ENCODE results near the gene AGTPBP1. TPM values are rescaled to one million over a fixed set of nuclear protein-coding genes. Genes with fewer than 3 reads are reported as not detected.

The AGTPBP1 gene
- total and polyA plus RNA-seq, 9 of the 15 experiments (the other 6 are each of a cell fraction or from before 2014, with no cell fraction given): 1.4 to 7.9 (median 4.6) TPM

DNA sequence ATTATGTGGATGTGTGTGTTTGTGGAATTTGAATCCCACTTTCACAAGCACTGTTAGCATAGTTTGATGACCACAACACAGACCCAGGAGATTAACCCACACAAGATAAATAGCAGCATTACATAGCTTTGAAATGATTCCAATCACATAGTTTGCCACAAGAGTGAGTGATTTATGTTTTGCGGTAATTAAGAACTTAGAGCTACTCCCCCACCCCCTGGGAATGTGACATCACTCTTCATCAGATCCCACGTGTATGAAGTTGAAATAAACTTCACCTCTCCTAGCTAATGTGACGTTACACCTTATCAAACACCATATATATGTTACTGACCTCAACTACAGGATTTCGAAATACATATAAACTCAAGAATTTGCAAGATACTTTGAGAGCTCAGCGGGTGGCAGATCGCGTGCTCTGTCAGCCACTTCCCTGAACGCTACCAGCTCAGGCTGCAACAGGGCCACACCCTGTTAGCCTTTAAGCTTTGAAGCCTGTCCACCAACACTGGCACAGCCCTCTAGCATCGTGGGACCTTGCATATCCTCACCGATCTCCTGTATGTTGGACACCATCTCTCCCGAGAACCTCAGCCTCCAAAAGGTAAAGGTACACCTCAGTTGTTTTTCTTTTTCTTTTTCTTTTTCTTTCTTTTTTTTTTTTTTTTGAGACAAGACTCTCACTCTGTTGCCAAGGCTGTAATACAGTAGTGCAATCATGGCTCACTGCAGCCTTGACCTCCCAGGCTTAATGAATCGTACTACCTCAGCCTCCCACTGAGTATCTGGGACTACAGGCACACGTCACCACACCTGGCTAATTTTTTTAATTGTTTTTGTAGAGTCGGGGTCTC lies 1.7 kb upstream of the AGTPBP1 start (continued):
- TF ChIP-seq TAF7 (tag; IDR thresholded peaks at IDR 0.05) (no peak), SIRT6 (IDR thresholded peaks at IDR 0.05; ENCODE audit: low read depth, low read length) (no peak), TCF7 (IDR thresholded peaks at IDR 0.05; ENCODE audit: borderline replicate concordance) (no peak), KHSRP (IDR thresholded peaks at IDR 0.05) (no peak), NFE2L1 (tag; IDR thresholded peaks at IDR 0.05; ENCODE audit: borderline replicate concordance, low read depth) (no peak), JUND (IDR thresholded peaks at IDR 0.05; ENCODE audit: borderline replicate concordance, low read depth, low read length) (0 out of 2 replicates have a peak, but pooled peaks have one; percentile 41), JUND (tag; IDR thresholded peaks at IDR 0.05; ENCODE audit: borderline replicate concordance, low read depth, low read length) (0 out of 3 replicates have a peak, but pooled peaks have one; percentile 57), SMARCB1 (IDR thresholded peaks at IDR 0.05; ENCODE audit: insufficient read length, low read depth) (no peak)
- TF ChIP-seq, protein P1, sequence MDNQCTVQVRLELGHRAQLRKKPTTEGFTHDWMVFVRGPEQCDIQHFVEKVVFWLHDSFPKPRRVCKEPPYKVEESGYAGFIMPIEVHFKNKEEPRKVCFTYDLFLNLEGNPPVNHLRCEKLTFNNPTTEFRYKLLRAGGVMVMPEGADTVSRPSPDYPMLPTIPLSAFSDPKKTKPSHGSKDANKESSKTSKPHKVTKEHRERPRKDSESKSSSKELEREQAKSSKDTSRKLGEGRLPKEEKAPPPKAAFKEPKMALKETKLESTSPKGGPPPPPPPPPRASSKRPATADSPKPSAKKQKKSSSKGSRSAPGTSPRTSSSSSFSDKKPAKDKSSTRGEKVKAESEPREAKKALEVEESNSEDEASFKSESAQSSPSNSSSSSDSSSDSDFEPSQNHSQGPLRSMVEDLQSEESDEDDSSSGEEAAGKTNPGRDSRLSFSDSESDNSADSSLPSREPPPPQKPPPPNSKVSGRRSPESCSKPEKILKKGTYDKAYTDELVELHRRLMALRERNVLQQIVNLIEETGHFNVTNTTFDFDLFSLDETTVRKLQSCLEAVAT (IDR thresholded peaks at IDR 0.05): peak in 1 of 2 experiments; percentile 60; a peak in 1 of 4 replicates
- TF ChIP-seq, protein P2, sequence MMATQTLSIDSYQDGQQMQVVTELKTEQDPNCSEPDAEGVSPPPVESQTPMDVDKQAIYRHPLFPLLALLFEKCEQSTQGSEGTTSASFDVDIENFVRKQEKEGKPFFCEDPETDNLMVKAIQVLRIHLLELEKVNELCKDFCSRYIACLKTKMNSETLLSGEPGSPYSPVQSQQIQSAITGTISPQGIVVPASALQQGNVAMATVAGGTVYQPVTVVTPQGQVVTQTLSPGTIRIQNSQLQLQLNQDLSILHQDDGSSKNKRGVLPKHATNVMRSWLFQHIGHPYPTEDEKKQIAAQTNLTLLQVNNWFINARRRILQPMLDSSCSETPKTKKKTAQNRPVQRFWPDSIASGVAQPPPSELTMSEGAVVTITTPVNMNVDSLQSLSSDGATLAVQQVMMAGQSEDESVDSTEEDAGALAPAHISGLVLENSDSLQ (IDR thresholded peaks at IDR 0.05): peak; percentile 84
- TF ChIP-seq, protein P3, sequence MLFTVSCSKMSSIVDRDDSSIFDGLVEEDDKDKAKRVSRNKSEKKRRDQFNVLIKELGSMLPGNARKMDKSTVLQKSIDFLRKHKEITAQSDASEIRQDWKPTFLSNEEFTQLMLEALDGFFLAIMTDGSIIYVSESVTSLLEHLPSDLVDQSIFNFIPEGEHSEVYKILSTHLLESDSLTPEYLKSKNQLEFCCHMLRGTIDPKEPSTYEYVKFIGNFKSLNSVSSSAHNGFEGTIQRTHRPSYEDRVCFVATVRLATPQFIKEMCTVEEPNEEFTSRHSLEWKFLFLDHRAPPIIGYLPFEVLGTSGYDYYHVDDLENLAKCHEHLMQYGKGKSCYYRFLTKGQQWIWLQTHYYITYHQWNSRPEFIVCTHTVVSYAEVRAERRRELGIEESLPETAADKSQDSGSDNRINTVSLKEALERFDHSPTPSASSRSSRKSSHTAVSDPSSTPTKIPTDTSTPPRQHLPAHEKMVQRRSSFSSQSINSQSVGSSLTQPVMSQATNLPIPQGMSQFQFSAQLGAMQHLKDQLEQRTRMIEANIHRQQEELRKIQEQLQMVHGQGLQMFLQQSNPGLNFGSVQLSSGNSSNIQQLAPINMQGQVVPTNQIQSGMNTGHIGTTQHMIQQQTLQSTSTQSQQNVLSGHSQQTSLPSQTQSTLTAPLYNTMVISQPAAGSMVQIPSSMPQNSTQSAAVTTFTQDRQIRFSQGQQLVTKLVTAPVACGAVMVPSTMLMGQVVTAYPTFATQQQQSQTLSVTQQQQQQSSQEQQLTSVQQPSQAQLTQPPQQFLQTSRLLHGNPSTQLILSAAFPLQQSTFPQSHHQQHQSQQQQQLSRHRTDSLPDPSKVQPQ (CRISPR knock-in tag; IDR thresholded peaks at IDR 0.05; ENCODE audit: borderline replicate concordance): no peak
- TF ChIP-seq, protein P4, sequence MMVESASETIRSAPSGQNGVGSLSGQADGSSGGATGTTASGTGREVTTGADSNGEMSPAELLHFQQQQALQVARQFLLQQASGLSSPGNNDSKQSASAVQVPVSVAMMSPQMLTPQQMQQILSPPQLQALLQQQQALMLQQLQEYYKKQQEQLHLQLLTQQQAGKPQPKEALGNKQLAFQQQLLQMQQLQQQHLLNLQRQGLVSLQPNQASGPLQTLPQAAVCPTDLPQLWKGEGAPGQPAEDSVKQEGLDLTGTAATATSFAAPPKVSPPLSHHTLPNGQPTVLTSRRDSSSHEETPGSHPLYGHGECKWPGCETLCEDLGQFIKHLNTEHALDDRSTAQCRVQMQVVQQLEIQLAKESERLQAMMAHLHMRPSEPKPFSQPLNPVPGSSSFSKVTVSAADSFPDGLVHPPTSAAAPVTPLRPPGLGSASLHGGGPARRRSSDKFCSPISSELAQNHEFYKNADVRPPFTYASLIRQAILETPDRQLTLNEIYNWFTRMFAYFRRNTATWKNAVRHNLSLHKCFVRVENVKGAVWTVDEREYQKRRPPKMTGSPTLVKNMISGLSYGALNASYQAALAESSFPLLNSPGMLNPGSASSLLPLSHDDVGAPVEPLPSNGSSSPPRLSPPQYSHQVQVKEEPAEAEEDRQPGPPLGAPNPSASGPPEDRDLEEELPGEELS (CRISPR knock-in tag; IDR thresholded peaks at IDR 0.05; ENCODE audit: borderline replicate concordance): no peak
- TF ChIP-seq, protein P5, sequence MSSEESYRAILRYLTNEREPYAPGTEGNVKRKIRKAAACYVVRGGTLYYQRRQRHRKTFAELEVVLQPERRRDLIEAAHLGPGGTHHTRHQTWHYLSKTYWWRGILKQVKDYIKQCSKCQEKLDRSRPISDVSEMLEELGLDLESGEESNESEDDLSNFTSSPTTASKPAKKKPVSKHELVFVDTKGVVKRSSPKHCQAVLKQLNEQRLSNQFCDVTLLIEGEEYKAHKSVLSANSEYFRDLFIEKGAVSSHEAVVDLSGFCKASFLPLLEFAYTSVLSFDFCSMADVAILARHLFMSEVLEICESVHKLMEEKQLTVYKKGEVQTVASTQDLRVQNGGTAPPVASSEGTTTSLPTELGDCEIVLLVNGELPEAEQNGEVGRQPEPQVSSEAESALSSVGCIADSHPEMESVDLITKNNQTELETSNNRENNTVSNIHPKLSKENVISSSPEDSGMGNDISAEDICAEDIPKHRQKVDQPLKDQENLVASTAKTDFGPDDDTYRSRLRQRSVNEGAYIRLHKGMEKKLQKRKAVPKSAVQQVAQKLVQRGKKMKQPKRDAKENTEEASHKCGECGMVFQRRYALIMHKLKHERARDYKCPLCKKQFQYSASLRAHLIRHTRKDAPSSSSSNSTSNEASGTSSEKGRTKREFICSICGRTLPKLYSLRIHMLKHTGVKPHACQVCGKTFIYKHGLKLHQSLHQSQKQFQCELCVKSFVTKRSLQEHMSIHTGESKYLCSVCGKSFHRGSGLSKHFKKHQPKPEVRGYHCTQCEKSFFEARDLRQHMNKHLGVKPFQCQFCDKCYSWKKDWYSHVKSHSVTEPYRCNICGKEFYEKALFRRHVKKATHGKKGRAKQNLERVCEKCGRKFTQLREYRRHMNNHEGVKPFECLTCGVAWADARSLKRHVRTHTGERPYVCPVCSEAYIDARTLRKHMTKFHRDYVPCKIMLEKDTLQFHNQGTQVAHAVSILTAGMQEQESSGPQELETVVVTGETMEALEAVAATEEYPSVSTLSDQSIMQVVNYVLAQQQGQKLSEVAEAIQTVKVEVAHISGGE (CRISPR knock-in tag; IDR thresholded peaks at IDR 0.05): no peak

Data from K562 (cell line).